OCI-LY1 (cell line): ENCODE data around the gene KAT14.

Experiments
- CTCF ChIP-seq: fragments of 200-600 bp; sonication (generic), shearing (Covaris generic); IDR thresholded peaks from 2 replicates; pipeline ENCODE4 v1.5.1; 2017; ENCODE audit warnings: mild to moderate bottlenecking, antibody characterized with exemption, low read length, moderate library complexity, mixed read lengths
- EZH2 ChIP-seq: fragments of 200-600 bp; sonication (generic), shearing (Covaris generic); IDR thresholded peaks from 2 replicates; pipeline ENCODE4 v1.8.0; 2017; ENCODE audit warnings: borderline replicate concordance, mixed run types, mild to moderate bottlenecking, antibody characterized with exemption, low read length, moderate library complexity, mixed read lengths

- TF ChIP-seq CTCF (no peak), EZH2 (no peak)
Measured at GRCh38 chr20:18156045-18156444, 18.4 kb downstream of the KAT14 start.
